Endometrial microvascular endothelial cells (primary cell): Measurements from ENCODE around the gene PARP9. TPM values are rescaled to one million over a fixed set of nuclear protein-coding genes. Genes with fewer than 3 reads are reported as not detected.
"Not testable (repeated sequence)": the region's sequence is repeated elsewhere in the genome, so short reads cannot be mapped to it uniquely, and the experiment has no call there.

ENCODE experiments used
- in situ Hi-C: cut with HindIII; loops from 2 replicates; pipeline ENCODE4 v1.10.0; 2017; ENCODE audit warnings: low sequenced_read_pairs, low pct_unique_long_range_greater_than_20kb; ENCODE audit errors: inconsistent ontology term
- total RNA-seq: library from RNA; depleted of rRNA; stranded (reverse); fragments of >200 nt; gene quantifications from one replicate; pipeline ENCODE4 v1.2.3, GENCODE V29; 2015; ENCODE audit errors: inconsistent ontology term

Gene PARP9
- total RNA-seq, 1 donor from 2014 or later = 36.3 TPM

DNA sequence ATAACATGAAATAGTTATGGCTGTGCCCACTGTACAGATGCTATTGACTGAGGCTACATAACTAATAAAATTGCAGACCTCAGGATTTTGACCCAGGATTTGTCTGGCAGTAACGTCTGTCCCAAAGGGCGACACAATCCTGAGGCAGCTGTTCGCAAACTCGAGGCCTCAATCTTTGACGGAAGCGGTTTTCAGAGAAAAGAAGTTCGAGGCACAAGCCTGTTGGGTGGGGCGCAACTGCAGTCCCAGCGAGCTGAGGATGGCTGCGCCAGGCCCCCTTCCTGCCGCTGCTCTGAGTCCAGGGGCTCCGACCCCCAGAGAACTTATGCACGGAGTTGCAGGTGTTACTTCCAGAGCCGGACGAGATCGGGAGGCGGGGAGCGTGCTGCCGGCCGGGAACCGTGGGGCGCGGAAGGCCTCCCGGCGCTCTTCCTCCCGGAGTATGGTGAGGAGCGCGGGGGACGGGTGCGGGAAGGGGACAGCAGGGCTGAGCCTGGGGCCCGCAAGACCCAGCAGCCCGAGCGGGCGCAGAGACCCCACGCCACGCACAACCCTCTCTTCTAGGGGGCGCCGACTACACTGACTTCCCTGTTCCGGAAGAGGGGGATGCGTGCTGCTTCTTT is 13.4 kb upstream of the PARP9 start, which contains the start of gene PARP15:
Gene PARP15 (plus strand): TSS at position 242 of the 623 bp plus-strand sequence. CDS start 18 bp downstream, at position 260.
- in situ Hi-C loops = no loop called here

DNA sequence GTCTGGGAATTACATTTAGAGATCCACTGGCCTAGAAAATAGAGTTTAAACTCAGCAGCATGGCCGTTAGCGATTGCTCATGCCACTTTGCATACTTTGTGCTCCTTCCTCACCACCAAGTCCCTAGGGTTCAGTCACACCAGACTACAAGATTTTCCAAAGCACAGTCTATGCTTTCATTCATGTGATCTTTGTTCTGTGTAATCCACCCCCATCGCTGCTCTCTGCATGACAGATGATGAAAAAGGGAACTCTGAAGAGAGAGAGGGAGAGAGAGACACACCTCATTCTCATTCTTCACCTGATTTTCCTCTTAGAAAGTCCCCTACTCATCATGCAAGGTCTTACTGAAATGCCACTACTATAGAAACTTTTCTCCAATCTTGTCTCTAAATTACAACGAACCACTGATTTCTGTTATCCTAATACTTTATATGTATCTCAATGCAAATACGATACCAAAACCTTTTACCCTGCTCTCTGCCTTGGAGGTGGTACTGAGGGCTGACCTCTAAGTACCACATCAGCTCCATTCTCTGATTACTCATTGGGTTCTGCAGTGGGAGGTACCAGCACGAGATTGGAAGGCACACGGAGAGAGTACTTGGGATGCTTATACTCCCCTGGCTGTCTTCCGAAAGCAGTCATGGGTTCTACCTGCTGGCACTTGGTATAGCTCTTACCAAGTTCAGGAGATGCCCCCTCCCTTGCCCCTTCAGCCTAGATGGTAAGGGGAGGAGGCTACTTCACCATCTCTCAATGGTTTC is 12.3 kb upstream of the PARP9 start:
- in situ Hi-C loops = no loop called here

DNA sequence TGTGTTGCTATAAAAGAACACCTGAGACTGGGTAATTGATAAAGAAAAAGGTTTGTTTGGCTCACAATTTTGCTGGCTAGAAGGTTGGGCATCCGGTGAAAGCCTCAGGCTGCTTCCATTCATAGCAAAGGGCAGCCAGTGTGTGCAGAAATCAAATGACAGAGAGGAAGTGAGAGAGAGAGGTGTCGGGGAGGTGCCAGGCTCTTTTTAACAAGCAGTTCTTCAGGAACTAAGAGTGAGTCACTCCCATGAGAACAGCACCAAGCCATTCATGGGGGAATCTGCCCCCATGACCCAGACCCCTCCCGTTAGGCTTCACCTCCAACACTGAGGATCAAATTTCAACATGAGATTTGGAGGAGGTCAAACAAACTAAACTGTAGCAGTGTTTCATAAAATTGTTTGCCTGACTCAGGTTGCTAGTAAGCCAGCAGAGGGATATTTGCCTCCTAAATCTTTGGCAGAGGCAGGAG is 8.9 kb upstream of the PARP9 start:
- in situ Hi-C loops = no loop called here

DNA sequence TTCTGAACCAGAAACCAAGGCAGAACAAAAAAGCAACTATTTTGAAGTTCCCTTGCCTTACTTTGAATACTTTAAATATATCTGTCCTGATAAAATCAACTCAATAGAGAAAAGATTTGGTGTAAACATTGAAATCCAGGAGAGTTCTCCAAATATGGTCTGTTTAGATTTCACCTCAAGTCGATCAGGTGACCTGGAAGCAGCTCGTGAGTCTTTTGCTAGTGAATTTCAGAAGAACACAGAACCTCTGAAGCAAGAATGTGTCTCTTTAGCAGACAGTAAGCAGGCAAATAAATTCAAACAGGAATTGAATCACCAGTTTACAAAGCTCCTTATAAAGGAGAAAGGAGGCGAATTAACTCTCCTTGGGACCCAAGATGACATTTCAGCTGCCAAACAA is 4.7 kb upstream of the PARP9 start:
- in situ Hi-C loops = no loop called here

DNA sequence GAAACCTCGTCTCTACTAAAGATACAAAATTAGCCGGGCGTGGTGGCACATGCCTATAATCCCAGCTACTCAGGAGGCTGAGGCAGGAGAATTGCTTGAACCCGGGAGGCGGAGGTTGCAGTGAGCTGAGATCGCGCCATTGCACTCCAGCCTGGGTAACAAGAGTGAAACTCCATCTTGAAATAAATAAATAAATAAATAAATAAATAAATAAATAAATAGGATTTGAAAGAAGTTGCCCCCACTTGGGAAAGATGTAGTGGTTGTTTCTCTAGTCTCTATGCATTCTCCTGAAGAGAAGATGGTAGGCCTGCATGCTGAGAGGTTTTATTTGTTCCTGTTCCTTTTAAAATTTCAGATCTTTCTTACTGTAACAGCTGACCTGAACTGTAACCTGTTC is 4.0 kb upstream of the PARP9 start:
- in situ Hi-C loops = not testable (repeated sequence)

DNA sequence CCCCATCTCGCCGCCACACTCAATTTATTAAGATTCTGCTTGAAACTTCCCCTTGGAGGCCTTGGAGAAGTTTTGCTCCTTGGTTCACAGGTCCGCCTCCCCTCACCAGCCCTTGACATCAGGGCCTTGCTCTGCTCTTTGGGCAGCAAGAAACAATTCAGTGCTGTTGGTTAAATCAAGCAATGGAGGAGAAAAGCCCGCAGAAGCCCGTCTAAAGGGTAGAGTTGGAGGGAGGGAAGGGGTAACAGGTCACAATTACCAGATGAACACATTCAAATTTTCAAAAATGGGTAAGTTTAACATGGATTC is 429 bp downstream of the PARP9 start:
- in situ Hi-C loops = no loop called here

DNA sequence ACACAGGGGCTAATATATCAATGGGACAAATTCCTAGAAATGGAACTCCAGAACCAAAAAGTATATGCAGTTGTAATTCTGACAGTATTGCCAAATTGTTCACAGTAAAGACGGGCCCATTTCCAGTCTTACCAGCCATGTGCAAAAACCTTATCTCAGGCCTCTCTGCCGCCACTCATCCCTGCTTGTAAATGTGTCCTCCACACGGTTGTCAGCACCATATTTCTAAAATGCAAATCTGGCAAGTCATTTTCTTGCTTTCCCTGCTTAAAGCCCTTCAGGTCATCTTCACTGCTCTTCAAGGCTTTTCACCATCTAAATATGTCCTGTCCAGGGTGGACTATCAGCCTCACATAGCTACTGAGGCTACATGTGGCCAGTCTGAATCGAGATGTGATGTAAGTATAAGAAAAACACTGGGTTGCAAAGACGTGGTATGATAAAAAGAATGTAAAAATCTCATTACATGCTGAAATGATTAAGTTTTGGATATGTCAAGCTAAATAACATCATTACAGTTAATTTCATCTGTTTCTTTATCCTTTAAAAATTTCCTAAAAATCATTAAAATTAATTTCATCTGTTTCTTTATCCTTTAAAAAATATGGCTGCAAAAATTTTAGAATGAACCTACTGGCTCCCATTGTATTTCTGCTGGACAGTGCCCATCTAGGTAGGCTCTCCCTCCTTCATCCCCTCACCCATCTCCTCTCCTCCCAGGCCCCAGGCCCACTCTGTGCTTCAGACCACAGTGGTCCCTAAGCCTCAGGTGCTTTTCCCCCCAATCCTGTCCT is 980 bp downstream of the PARP9 start:
- in situ Hi-C loops = no loop called here

DNA sequence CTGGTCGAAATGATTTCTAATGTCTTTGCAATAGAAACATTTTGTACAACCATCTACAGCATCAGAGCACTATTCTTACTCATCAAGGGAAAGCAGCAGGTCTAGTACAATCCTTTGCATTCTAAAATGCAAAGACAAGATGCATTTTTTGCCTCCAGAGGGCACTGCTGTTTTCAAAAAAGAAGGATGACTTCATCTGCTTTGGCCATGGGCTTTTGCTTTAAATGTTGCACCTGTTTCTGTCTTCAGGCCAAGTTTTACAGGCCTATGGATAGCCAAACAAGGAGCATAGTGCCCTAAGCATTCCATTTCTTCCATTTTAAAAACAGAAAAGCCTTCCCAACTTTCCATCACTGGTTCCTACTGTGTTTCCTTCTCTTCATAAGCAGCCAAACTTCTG is 3.4 kb downstream of the PARP9 start:
- in situ Hi-C loops = no loop called here

DNA sequence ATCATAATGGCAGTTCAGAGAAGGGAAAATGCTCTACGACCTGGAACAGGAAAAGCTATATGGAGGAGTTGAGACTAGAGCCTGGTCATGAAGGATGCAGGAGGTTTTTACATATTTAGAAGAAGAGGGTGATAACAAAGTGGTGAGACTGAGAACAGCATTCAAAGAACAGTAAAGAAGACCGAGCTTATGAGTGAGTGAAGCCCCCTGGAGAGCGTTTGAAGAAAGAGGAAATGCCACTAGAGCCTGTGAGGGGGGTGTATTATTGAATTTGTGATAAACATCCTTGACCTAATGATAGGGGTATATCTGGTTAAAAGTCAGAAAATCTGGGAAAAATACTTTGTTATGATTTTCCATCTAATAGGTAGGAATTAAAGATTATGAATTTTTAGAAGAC is 4.2 kb downstream of the PARP9 start:
- in situ Hi-C loops = no loop called here

DNA sequence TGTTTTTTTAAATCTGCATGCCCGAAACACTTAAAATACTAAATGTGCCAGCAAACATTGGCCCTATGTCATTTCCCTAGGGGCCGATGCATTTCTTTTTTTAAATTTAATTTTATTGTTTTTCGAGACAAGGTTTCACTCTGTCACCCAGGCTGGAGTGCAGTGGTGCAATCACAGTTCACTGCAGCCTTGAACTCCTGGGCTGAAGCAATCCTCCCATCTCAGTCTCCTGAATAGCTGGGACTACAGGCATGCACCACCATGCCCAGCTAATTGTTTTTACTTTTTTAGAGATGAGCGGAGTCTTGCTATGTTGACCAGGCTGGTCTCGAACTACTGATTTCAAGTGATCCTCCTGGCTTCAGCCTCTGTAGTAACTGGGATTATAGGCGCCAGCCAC is 5.5 kb downstream of the PARP9 start:
- in situ Hi-C loops = no loop called here

DNA sequence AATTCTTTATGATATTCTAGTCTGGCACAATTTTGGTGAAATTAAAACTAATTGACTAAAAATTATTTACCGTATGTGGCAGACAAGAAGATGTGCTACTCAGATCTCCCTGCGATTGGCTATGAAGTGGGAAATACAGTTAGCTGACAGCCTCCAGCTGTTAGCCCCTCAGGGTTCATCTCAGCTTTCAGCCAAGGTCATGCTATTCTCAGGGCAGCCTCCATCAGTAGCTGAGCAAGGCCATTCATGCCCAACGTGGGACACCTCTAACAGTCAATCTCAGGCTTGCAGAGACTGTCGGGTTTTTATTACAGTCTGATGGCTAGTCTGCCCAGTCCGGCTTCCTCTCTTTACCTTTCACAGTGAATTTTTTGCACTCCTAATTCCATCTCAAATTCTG is 6.7 kb downstream of the PARP9 start:
- in situ Hi-C loops = no loop called here

DNA sequence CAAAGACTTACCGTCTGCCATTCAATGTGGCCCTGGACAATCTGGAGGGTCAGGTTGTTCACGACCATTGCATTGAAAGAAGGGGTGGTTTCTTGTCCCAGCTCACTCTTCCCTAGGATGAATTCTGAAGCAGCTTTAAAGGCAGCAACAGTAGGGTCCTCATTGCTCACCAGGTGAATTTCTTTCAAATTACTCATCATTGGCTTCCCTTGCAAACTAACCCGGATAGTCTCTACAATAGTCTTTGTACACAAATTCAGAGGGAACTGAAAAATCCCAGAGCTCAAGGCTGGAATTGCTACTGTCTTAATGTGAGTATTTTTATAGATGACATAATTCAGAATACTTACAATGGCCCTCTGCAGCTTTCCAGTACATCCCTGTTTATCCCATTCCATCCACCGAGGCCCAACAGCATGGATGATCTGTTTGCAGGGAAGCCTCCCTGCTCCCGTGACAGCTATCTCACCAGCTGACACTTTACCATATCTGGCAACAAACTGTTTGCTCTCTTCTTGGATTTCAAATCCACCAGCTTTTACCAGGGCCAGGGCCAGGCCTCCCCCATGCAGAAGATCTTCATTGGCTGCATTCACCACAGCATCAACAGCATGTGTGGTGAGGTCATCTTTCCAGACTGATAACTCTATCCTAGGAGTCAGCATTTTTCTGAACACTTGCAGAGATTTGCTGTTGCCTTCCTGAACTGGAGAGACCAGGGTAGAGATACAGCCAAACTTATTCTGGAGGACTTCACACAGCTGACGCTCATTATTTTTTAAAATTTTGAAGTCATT is 8.6 kb downstream of the PARP9 start:
- in situ Hi-C loops = no loop called here

DNA sequence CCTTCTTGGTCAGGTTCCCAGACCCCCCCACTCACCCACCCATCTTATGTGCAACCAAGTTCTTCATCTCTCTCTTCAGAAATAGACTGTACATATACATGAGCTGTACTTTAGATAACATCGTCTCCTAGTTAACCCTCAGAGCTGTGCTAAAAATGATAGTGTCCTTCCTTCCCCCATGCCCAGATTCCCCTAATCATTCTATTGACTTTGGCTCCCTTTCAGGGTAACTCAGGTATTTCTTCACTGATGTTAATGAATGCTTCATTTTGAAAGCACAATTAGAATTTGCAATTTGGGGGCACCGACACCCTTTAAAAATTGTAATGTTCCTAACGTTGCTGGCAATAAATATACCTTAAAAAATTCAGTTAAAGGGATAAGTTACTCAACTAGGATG is 10.9 kb downstream of the PARP9 start:
- in situ Hi-C loops = no loop called here

DNA sequence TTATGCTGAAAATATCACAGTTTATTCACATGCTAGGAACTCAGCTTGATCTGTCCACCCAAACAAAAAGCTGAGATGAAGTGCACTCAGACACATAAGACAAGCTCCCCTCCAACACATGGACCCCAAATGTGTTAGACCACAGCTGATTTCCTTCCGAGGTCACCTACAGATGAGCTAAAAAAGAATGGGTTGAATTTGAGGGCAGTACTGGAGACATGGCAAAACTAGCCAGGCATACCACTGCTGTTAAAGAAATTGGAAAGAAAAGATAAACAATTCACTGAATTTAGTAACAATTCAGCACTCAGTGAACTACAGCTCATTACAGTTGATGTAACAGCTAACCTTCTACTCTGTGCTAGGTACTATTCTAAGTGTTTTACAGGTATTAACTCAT is 15.5 kb downstream of the PARP9 start:
- in situ Hi-C loops = no loop called here

DNA sequence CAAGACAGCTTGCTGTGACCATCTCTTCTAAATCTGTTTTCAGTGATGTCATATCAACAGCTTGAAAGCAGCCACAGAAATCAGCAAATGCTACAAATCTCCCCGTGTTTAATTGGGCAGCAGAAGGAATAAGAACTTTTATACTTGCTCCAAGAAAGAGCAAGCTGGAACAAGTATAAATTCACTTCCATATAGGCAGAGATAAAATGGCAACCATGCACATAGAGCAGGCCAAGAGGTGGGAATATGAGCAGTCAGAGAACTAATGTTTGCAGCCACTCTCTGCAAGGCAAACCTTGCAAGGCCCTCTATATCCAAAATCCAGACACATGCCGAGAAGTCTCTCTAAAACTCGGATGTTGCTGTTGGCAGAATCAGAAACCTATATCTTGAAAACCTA is 16.0 kb downstream of the PARP9 start:
- in situ Hi-C loops = no loop called here

DNA sequence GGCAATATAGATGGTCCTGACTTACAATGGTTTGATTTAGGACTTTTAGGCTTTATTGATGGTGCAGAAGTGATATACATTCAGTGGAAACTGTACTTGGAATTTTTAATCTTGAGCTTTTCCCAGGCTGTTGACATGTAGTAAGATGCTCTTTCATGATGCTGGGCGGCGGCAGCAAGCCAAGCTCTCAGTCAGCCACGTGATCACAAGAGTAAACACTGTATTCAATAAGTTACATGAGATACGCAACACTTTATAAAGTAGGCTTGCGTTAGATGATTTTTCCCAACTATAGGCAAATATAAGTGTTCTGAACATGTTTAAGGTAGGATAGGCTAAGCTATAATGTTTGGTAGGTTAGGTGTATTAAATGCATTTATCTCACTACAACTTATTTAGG is 17.9 kb downstream of the PARP9 start:
- in situ Hi-C loops = no loop called here

DNA sequence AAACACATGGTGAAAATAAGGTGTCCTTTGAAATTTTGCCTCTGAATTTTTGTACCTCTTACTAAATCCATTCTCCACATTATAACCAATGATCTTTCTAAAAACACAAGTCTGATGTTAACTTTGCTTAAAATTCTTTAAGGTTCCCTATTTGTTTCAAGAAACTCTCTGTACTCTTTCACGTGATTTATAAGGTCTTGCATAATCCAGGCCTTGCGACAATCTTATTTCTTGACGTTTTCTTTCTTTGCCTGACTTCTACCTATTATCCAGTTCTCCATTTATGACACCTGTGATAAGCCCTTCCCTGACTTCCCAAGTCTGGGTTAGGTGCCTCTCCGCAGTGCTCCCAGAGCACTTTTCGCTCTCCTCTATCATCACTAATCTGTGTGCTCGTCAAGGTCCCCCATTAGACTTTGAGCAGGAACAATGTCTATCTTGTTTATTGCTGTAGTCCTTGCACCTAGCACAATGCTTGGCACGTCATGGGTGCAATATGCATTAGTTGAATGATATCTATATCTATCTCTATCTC is 25.1 kb downstream of the PARP9 start:
- in situ Hi-C loops = no loop called here

DNA sequence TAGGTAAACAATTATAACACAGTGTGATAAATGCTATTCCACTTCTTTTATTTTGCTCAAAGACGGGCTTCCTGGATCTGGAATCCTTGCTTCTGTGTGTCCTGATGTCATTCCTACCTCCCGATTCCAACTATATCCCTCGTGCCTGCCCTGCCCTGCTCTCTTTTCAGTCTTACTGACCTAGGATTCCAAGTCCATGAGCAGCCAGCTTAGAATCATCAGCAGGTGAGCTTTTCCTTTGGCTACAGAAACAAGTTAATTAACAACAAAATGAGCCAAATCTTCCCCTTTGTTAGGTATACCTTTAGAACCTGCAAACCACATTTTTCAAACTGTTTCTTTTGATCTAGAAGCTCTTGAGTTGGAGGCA is 27.5 kb downstream of the PARP9 start:
- in situ Hi-C loops = no loop called here
